GM12864 (cell line): Measurements from ENCODE around the gene ERCC4.
A peak's percentile ranks its signal among the peaks of the same experiment; 100 is the strongest.
"Not testable (repeated sequence)": the region's sequence is repeated elsewhere in the genome, so short reads cannot be mapped to it uniquely, and the experiment has no call there.

ENCODE experiments used
- DNase-seq: peaks from one replicate; pipeline ENCODE4 v3.0.0-alpha.2; 2011; ENCODE audit warnings: low read depth
- H3K4me3 ChIP-seq: 2 replicates; pipeline ENCODE4 v1.5.1; 2011; ENCODE audit warnings: mild to moderate bottlenecking, low read depth, low read length, control low read depth
- TF ChIP-seq, protein P1 (sequence below): IDR thresholded peaks from 2 replicates; pipeline ENCODE4 v1.5.1; 2011; ENCODE audit warnings: low read depth, mild to moderate bottlenecking, moderate library complexity, low read length, control low read depth, inconsistent platforms; ENCODE audit errors: missing control alignments

Gene ERCC4

DNA sequence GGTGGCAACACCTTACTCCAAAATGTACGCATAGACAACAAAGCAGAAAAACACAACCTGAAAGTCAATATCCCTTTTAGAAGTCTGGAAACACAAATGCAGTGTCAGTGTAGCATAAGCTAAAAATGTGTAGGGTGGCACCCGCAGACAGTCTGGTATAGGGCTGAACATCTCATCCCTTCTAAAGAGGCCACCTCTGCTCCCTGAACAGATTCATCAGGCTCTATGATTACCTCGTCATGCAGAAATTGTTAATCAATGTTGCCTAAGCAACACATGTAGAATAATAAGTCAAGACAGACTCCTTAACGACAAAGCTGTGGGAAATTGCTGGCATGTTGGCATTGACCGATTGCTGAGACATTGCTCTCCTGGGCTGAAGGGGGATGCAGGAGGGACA, 33.3 kb upstream of the ERCC4 start:
- TF ChIP-seq, protein P1, sequence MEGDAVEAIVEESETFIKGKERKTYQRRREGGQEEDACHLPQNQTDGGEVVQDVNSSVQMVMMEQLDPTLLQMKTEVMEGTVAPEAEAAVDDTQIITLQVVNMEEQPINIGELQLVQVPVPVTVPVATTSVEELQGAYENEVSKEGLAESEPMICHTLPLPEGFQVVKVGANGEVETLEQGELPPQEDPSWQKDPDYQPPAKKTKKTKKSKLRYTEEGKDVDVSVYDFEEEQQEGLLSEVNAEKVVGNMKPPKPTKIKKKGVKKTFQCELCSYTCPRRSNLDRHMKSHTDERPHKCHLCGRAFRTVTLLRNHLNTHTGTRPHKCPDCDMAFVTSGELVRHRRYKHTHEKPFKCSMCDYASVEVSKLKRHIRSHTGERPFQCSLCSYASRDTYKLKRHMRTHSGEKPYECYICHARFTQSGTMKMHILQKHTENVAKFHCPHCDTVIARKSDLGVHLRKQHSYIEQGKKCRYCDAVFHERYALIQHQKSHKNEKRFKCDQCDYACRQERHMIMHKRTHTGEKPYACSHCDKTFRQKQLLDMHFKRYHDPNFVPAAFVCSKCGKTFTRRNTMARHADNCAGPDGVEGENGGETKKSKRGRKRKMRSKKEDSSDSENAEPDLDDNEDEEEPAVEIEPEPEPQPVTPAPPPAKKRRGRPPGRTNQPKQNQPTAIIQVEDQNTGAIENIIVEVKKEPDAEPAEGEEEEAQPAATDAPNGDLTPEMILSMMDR = no peak
- no peak for DNase-seq
- H3K4me3 ChIP-seq = no peak overlapping the region

DNA sequence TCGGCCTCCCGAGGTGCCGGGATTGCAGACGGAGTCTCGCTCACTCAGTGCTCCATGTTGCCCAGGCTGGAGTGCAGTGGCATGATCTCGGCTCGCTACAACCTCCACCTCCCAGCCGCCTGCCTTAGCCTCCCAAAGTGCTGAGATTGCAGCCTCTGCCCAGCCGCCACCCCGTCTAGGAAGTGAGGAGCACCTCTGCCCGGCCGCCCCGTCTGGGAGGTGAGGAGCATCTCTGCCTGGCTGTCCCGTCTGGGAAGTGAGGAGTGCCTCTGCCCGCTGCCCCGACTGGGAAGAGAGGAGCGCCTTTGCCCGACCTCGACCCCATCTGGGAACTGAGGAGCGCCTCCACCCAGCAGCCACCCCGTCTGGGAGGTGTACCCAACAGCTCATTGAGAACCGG, 30.6 kb upstream of the ERCC4 start:
- H3K4me3 ChIP-seq, DNase-seq: not testable (repeated sequence)

DNA sequence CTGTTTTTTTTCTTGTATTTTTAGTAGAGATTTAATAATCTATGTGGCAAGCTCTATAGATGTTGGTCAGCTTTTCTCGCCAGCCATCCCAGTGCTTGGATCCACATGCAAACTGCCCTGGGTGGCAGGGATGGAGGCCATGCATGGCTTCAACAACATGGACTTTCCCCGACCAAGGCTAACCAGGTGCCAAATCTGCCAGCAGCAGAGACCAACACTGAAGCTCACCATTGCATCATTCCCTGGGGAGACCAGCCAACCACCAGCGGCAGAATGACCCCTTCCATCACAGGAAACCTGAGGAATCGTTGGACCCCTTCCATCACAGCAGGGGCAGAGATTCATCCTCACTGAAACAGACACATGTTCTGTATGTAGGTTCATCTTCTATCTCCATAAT, 27.7 kb upstream of the ERCC4 start:
- no peak for DNase-seq
- TF ChIP-seq, protein P1 = no peak
- H3K4me3 ChIP-seq = no peak overlapping the region

DNA sequence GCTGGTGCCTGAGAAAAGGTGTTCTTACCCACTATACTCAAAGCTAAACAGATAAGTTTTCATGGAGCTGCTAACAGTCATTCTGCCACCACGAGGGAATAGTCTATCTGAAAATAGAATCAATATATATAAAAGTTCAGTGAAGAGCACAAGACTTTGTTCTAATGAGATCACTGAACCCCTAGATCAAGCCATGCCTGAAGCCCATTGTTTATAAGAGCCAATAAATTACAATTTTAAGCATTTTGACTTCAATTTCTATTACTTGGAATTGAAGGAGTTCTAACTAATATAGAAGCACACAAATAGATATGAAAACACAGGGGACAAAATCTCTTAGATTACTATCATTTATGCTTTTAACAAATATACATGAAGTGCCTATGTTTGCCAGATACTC, 24.4 kb upstream of the ERCC4 start:
- DNase-seq = no peak
- TF ChIP-seq, protein P1 = no peak
- H3K4me3 ChIP-seq = no peak overlapping the region

DNA sequence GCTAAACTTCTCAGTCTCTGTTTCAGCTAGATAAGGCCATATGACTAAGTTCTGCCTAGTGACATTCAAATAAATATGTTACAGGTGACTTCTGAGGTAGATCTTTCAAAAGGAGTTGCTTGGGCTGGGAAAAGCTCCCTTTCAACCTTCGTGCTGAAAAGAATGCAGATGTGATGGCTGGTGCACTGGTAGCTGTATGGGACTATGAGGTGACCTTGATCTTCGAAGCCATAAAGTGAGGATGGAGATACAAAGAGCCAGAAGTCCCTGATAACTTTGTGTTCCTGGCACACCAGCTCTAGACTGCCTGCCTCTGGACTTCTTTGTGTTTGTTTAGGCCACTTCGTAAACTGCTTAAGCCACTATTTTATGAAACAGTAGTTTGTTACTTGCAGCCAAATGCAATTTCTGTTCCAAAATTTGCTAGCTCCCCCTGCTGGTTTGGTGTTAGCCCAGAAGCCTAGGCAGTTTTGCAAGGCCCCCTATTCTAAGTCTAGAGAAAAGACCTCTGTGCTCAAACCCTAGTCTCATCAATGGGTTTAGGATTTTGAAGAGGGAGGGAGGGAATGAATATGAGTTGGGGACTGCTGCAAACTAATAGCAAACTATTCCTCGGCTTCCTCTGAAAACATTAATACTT, 23.3 kb upstream of the ERCC4 start:
- no peak for DNase-seq

DNA sequence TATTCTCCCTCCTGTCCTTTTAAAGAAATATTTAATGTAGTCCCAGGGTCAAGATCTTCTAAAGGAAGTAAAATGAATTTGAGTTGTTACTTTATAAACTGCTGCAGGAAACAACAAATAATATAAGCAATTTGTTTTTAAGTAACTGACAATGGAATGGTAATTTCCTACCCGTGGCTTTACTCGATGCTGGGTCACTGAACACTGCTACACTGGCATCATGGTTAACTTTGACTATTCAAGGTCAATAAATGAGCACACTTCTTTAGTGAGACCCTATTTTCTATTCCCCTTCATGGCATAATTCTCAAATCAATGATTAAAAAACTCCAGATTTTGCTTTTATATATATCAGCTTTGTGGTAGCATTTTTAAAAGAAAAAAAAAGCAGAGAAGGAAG, 22.1 kb upstream of the ERCC4 start:
- no peak overlapping the region for H3K4me3 ChIP-seq
- DNase-seq = no peak
- TF ChIP-seq, protein P1 = no peak

More for the DNA sequence above, 23.3 kb upstream of the ERCC4 start:
- no peak overlapping the region for H3K4me3 ChIP-seq
- TF ChIP-seq, protein P1 = peak; percentile 46

DNA sequence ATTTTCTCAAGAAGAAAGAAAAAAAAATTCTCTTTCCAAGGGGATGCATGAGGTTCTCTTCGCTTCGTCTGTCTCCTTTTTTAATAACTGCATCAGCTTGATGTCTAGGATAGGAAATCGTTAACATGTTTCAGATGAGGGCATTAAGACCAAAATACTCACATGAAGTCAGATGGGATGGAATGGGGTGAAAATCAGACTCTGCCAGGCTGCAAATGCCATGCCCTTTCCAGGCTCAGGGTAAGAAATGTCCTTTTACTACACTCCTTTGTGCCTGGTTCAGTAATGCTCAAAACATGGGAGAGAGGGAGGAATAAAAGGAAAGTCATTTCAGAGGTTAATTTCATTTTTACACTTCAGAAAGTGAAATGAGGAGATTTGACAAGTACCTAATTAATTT, 21.7 kb upstream of the ERCC4 start:
- DNase-seq = no peak
- H3K4me3 ChIP-seq = no peak overlapping the region
- TF ChIP-seq, protein P1 = no peak

DNA sequence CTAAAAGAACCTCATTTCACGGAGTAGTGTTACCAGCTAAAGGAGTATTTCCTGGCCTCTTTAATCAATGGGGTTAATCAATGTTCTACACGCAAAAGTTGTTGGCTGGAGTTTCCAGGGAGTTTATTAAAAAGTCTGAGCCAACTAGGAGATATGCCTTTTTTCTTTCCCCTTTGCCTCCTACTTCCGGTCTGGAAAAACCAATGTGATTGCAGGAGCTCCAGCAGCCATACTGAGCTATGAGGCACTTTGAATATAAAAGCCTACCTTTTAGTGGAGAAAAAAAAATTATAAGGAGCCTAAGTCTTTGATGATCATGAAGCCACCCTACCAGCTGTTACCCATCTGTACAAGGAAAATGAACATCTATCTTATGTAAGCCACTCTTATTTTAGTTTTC, 17.9 kb upstream of the ERCC4 start:
- DNase-seq = no peak
- TF ChIP-seq, protein P1 = no peak
- H3K4me3 ChIP-seq = no peak overlapping the region
